GM11168 (cell line): Measurements from ENCODE around the gene B3GALNT1.

Source experiments
- in situ Hi-C: fragments of 300-500 bp; cut with MboI; formaldehyde crosslinking; loops from one replicate; pipeline ENCODE4 v1.12.0; 2022; ENCODE audit warnings: low sequenced_read_pairs; ENCODE audit not compliant: unreplicated experiment

The B3GALNT1 gene

DNA sequence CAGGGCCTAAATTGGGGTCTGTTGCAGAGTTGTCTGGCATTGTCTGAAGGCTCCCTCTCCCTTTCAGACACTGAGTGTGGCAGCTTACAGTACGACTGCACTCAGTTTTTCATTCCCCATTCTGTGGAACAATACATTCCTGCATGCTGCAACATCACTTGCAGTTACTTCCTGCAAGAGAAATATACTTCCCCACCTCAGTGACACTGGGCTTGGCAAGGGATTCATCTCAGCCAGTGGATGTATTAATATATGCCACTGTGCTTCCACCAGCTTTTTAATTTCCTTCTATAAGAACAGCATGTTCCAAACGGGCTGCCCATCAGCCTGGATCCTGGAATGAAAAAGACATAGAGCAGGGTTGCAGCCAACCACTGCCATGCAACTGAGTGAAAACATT lies 23.1 kb downstream of the B3GALNT1 start:
- in situ Hi-C loops: no loop called here

DNA sequence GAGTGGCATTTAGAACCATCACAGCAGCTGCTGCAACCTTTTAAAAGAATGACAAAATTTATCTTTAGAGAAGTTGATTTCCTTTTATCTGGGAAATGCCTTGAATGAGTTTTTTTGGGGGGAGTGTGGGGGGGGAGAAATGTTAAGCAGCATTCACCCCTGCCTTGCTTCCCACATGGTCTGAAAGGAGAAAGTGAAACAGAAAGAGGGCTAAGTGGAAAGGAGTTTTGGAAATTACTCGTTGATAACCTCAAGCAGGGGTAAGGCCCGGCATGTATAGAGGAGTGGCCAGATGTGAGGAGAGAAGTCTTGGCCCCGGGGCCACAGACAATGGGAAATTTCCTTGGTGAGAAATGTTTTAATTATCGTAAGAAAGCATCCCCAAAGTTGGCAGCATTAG lies 23.5 kb downstream of the B3GALNT1 start:
- in situ Hi-C loops: no loop called here

DNA sequence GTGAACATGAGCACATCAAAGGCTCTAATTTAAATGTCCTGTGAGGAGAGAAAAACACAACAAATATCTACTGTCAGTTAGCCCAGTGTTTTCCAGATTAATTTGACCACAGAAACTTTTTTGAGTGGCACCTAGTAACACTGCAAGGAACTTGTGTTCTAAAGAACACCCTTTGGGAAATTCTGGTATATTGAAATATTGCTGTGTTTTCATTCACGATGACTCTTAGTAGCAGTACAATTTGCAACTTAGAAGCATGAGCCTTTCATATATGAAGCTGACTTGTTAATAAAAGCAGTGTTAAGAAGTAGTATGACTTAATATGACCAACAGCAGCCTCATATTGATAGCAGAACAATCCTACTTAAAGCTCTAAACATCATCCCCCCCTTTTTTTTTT lies 32.0 kb downstream of the B3GALNT1 start:
- in situ Hi-C loops: no loop called here

DNA sequence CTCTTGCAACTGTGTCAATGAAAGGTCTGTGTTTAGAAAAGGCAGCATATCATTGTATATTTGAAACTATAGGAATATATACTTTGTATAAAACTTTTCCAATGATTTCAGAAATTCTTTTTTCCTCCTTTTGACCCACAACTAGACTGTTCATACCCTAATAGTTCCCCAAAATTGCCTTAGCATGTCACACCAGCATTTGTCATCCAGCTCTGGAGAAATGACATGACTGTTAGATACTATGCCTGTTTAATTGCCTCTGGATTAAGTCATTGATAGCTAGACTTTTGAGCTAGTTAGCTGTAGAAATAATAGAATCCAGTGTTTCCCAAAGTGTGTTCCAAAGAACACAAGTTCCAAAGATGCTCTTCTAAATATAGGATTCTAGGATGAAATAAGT lies 32.4 kb downstream of the B3GALNT1 start:
- in situ Hi-C loops: no loop called here

DNA sequence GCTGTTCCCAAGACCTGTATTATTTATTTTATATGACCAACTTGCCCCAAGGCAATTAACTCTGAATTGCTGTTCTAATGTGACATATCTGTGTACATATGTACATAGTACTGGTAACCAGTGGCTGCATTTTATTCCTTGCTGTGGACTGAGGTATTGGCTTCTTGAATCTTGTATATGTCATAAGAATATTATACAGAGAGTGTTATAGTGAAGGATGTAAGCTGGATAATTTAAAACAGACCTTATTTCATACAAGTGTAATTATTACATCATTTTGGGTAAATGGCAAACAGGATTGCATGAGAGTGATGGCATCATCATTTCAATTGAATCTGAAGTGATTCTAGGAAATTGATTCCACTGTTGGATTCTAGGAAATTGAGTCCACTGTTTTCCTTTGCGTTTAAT lies 32.9 kb downstream of the B3GALNT1 start:
- in situ Hi-C loops: no loop called here

DNA sequence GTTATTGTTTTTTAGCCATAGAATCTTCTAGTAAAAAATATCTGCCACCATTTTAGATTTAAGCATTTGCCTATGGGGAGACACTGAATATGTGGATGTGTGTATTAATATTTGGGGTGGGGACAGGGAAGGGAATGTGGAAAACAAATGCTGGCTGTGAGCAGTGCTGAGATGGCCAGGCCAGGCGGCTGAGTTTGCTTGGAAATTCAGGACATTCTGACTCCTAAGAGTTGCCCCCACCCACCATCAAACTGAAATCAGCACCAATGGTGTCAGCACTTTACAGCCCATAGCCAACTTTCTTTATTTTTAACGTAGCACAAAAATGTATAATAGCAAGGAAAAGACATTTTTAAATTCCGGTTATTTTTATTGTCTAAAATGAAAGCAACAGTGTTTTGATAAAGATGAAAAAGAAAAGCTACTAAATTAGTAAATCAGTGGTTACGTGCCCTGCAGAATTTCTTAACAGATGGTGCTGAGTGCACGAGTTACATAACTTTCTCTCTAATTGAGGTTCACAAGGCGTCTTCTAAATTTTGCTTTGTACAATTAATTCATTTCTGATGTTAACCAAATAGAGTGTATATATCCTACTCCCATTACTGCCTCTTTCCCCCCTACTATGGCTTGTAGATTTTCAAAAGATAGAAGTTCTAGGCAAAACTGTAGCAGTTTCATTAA lies 34.0 kb downstream of the B3GALNT1 start:
- in situ Hi-C loops: no loop called here

DNA sequence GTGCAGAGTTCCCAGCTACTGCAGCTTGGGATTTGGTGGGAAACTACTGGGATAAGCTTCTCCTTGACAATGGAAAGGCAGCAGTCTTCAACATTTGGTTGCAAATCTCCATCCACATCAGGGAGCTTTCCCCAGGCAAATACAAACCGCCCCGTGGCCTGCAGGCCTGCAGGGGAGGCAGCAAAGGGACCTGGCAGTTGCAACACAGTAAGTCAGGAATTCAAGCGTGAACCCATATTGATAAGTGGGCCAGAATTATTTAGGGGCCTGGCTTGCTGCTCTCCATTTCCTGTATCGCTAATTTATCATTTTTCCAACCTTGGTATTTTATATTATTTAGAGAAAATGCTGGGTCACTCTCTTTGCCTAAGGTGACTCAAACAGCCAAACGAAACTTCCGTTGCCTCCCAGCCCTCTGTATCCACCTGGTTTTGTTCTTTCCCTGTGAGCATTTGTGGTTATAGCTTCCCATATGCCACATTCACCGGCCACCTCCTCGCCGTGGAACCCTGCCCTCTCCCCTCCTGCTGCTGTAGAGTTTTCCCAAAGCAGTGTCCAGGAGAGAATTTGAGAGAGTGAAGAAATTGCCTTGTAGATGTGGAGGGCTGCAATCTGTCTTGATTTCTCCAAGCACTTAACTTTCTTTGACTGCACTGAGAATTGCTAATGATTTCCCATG lies 34.8 kb downstream of the B3GALNT1 start:
- in situ Hi-C loops: no loop called here

DNA sequence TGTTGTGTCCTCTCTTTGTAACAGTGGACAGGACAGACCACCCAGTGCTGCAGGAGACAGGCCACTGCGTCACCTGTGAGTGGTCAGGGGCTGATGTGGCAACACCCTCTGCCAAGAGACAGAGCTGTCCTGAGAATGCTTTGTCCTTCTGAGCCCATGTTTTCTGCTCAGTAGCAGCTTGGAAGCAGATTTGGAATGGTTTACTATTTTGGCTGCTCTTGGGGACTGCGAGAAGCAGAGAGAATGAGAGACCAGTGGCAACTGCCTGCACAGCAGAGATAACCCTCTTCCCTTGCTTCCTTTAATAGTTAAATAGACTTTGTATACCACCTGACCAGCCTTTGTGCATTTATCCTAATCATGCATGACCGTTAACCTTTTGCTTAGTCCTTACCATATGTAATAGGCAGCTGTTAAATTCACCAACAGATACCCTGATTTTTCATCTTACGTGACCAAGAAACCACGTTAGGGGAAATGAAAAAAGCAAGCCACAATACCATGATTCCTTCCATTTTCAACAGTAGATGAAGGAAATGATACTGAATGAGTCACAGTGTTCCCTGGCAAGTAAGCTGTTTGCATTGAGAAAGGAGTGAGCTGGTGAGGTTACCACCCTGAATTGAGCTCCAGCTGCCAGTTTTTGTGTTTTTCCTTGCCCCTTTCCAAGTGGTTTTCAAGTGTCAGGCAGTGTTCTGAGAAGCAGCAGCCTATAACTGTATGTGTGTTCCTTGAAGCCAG lies 35.5 kb downstream of the B3GALNT1 start:
- in situ Hi-C loops: no loop called here

DNA sequence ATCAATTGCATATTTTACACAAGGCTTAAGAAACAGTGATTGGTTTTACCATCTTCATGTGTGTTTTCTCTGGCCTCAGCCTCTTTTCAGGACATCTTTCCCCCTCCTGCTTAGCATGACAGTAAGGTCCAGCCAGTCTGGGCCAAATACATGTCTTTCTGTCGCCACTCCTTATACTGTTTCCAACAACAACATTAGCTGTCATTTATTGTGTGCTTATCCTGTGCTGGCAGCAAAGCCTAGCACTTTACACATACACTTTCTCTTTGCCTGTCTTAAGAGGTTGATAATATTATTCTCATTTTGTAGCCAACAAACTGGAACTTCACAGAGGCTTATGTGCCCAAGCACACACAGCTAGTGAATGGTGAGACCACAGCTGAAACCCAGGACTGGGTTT lies 37.8 kb downstream of the B3GALNT1 start:
- in situ Hi-C loops: no loop called here

DNA sequence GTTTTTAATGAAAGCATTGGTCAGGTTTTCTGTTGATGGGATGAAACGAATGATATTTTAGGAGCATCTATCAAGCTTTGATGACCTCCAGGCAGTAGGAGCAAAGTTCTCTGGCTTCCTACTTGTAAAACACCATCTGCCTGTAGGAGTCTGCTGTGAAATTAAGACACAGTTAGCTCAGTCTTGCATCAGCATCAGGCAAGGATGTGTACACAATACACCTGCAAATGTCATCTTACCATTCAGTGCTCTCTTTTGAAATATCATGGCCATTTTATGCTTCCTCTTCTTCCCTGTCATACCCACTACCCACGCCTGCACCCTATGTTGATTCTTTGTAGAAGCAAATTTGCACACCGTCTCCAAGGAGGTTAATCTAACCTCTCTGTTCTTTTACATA lies 38.2 kb downstream of the B3GALNT1 start:
- in situ Hi-C loops: no loop called here

DNA sequence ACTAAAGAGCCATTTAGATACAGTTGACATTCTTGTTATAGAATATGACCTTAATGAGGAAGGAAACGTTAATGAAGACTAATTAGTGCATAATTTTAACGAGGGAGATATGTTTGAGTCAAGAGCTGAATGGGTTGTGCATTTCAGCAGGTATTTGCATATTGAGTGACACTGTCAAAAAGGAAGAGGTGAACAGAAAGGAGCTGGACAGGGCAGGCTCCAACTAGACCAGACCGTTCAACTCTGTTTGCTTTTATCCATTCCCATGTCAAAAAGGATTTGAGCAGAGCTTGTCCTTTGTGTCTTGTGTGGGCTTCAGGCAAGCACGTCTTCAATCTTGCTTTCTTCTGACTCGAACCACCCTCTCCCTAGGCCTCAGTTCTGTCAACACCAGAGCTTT lies 40.7 kb downstream of the B3GALNT1 start:
- in situ Hi-C loops: no loop called here

DNA sequence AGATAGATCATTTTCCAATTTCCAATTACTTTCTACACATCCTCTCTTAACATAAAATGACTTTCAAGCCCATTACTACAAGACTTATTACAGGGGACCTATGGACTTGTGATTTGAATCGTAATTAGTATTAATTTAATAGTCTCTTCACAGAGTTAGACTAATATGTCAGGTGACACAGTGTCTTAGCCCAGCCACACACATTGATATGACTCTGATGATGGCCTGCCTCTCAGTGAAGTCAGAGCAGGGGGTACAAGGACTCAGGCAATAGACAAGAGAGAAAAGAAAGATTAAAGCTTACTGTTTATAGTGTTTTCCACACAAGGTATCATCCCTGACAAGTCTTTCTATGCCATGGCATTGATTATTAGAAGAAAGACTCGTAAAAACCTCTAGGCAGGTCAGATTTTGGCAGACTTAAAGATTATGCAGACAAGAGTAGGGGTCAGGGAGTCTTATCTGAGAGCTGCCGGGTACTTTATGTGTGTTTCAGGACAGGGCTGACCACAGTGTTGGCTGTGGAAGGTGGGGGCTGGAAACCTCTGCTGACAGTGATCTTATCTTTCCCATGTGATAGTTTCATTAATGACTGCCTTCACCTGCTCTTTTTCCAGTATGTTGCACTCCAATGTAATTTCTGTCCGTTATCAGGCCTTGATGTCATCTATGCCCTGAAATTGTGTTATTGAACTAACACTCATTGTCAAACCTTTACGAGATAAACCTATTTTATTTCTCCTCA lies 50.1 kb downstream of the B3GALNT1 start:
- in situ Hi-C loops: no loop called here

DNA sequence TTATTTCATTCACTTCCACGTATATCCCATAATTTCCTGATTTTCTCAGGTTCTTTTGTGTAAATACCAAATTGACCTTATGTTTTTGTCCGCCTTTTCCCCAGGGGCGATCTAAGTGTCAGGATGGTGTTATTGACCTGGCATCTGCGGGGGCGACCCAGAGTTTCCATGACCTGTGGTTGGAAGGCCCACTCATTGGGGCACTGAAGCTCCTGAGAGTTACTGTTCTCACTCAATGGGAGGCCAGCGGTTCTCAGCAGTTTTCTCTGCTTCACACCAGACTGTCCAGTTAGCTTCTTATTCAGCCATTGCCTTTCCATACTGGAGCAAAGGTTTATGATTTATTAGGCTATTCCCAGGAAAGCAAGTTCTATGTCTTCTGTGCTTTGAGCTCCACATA lies 53.3 kb downstream of the B3GALNT1 start:
- in situ Hi-C loops: no loop called here

DNA sequence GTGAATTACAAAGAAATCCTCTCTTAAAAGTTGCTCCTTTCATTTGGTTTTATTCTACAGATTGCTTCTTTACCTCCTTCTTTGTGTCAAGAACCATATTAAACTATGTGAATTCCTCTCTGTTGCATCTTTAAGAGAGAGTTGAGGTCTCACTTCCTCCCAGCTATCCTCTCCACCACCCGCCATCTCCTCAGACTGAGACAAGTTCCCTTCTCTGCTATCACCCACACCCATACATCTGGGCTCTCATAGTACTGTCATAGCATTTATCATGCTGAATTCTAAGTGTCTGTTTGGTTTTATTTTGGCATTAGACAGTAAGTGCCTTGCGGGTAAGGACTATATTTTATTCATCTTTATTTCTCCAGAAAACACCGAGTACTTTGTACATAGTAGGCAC lies 54.2 kb downstream of the B3GALNT1 start:
- in situ Hi-C loops: no loop called here

DNA sequence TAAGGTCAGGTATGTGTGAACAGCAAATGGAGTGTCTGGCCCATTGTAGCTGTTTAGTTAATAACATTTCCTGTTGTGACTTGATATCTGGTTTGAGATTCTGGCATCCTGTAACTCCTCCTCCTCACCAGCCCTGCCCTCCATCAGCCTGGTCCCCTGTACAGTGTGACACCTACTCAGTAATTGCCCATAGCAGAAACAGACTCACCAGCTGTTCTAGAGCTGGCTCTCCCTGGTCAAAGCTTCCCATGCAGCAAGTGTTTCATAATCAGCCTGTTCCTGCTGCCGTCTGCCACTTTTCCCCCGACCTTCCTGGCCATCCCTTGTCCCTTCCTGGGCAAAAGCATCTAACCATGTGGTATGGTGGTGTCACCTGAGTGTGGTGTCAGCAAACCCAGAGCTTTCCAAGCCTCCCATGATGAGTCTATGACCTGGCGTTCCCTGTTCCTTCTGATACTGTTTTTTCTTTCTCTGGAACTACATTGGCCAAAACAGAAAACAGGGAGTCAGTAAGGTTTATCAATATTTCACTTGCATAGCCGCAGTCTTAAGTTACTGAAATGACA lies 55.4 kb downstream of the B3GALNT1 start:
- in situ Hi-C loops: no loop called here

DNA sequence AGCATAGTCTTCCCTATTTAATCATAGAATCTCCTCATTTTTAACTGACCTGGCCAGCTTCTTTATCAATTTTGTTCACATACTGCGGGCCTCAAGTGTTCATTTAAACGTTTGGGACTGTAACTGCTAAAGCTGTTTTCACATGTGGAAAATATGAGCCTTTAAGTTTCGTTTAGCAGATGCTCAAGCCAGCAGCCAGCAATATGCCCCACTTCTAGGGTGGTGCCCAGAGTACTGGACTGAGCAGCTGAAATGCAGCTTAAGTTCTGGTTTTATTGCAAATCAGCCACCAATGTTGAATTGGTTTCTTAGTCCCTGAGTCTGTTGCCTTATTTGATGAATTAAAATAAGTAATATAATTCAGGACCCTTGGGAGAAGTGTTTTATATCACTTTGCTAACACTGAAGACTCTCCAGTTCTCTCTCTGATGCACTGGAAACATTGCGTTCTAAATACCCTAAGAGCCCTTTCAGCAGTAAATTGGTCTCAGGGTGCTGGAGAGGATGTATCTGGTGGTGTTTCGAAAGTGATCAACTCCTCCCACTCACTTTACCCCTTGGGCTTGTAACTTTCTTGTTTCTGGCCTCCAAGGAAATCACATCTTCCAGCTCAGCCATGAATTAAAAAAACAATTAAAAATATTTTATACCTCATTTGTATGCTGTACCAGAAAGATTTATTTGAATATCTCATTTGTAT lies 61.7 kb downstream of the B3GALNT1 start:
- in situ Hi-C loops: no loop called here

DNA sequence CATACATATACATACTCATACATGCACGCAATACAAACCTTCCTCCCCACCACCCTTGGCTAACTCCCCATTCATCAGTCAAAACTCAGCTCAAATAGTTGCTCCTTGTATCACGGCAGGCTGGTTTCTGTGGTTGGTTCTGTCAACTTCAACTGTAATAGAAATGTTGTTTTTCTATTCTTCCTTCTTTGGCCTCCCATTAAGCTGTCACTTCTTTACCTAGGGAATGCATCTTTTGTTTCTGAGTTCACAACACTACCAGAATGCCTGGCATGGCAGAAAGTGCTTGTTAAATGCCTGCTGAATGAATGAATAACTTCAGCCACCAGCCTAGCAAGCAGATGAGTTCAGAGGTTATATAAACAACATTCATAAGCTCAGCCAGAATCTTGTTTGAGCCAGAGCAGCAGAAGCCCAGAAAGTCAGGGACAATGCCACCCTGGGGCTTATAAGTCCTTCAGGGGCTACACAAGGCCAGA lies 63.1 kb downstream of the B3GALNT1 start:
- in situ Hi-C loops: no loop called here

DNA sequence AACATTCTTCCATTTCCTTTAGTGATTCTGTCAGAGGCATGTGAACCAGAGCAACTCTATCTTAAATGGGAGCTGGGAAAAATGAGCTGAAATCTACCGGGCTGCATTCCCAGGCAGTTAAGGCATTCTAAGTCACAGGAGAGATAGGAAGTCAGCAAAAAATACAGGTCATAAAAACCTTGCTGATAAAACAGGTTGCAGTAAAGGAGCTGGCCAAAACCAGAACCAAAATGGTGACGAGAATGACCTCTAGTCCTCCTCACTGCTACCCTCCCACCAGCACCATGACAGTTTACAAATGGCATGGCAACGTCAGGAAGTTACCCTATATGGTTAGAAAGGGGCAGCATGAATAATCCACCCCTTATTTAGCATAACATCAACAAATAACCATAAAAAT lies 66.4 kb downstream of the B3GALNT1 start:
- in situ Hi-C loops: no loop called here

DNA sequence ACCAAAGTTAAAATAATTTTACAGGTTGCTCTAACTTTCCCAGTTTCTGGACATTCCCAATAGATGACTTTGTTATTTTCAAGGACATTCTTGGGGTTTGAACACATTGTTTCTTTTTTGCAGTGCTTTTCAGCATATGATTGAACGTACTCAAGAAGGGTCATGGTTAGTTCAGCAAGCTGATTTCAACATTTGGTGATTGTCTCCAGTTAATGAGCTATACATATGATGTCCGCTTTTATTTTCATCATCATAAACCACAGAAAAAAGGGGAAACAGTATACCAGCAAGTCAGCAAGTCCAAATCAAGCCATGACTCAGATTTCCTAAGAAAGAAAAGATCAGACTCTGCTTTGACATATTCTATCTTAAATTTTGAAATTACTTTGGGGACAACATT lies 69.4 kb downstream of the B3GALNT1 start:
- in situ Hi-C loops: no loop called here
